Liver (tissue), 10 donors: Measurements from ENCODE around the gene SPINT3. TPM values are rescaled to one million over a fixed set of nuclear protein-coding genes. Genes with fewer than 3 reads are reported as not detected.

ENCODE experiments used
- DNase-seq: peaks from one replicate; pipeline ENCODE4 v3.0.0-alpha.2; 2017; ENCODE audit warnings: low spot score
- H3K27ac ChIP-seq, 2 donors: one replicate each; pipeline ENCODE4 v1.7.0; 2013; ENCODE audit warnings: inconsistent platforms in 2 of 2, low read length in 2 of 2, control low read depth in 1 of 2, low read depth in 1 of 2, mild to moderate bottlenecking in 1 of 2
- H3K27me3 ChIP-seq, 4 donors: one replicate each; pipeline versions ENCODE4 v1.6.1 to v1.7.0; 2013; ENCODE audit warnings: low read length in 3 of 4, inconsistent platforms in 1 of 4, mild to moderate bottlenecking in 1 of 4, moderate library complexity in 1 of 4; ENCODE audit not compliant: control insufficient read depth in 4 of 4, insufficient read depth in 4 of 4
- H3K36me3 ChIP-seq, 4 donors: one replicate each; pipeline versions ENCODE4 v1.6.1 to v1.7.0; 2013; ENCODE audit warnings: low read length in 3 of 4, mild to moderate bottlenecking in 3 of 4, low read depth in 1 of 4, moderate library complexity in 1 of 4; ENCODE audit not compliant: control insufficient read depth in 4 of 4, insufficient read depth in 3 of 4
- H3K4me1 ChIP-seq, 4 donors: one replicate each; pipeline versions ENCODE4 v1.6.1 to v1.7.0; 2013; ENCODE audit warnings: low read length in 3 of 4, mild to moderate bottlenecking in 3 of 4, moderate library complexity in 1 of 4; ENCODE audit not compliant: control insufficient read depth in 4 of 4, insufficient read depth in 4 of 4
- H3K4me3 ChIP-seq, 3 donors: one replicate each; pipeline versions ENCODE4 v1.6.1 to v1.7.0; 2013; ENCODE audit warnings: low read length in 3 of 3, control low read depth in 1 of 3, low read depth in 1 of 3, mild to moderate bottlenecking in 1 of 3
- H3K9ac ChIP-seq, 2 donors: one replicate each; pipeline ENCODE4 v1.7.0; 2013; ENCODE audit warnings: low read length in 2 of 2, mild to moderate bottlenecking in 2 of 2, moderate library complexity in 2 of 2, control low read depth in 1 of 2, low read depth in 1 of 2
- H3K9me3 ChIP-seq, 4 donors: one replicate each; pipeline versions ENCODE4 v1.6.1 to v1.7.0; 2013; ENCODE audit warnings: low read length in 3 of 4; ENCODE audit not compliant: control insufficient read depth in 4 of 4
- EGR1 ChIP-seq, 2 donors: IDR thresholded peaks; 2 replicates each; pipeline ENCODE4 v1.6.1; 2016 to 2018; ENCODE audit warnings: antibody characterized with exemption in 2 of 2, low read depth in 2 of 2
- FOXA1 ChIP-seq: IDR thresholded peaks from 2 replicates; pipeline ENCODE4 v1.6.1; 2016; ENCODE audit warnings: antibody characterized with exemption
- FOXA2 ChIP-seq: IDR thresholded peaks from 2 replicates; pipeline ENCODE4 v1.6.1; 2016; ENCODE audit warnings: antibody characterized with exemption
- HNF4A ChIP-seq, 2 donors: conservative IDR thresholded peaks; 2 replicates each; pipeline ENCODE4 v1.6.1; 2016; ENCODE audit warnings: antibody characterized with exemption in 2 of 2, mild to moderate bottlenecking in 2 of 2
- HNF4G ChIP-seq: IDR thresholded peaks from 2 replicates; pipeline ENCODE4 v1.6.1; 2016; ENCODE audit warnings: antibody characterized with exemption
- JUND ChIP-seq, 2 donors: IDR thresholded peaks; 2 replicates each; pipeline ENCODE4 v1.6.1; 2016; ENCODE audit warnings: antibody characterized with exemption in 2 of 2
- NR2F2 ChIP-seq: IDR thresholded peaks from 2 replicates; pipeline ENCODE4 v1.6.1; 2016; ENCODE audit warnings: antibody characterized with exemption
- RAD21 ChIP-seq, 2 donors: IDR thresholded peaks; 2 replicates each; pipeline ENCODE4 v1.6.1; 2016; ENCODE audit warnings: antibody characterized with exemption in 2 of 2, mild to moderate bottlenecking in 2 of 2
- RXRA ChIP-seq, 2 donors: IDR thresholded peaks; 2 replicates each; pipeline ENCODE4 v1.6.1; 2017 to 2018; ENCODE audit warnings: antibody characterized with exemption in 2 of 2, mild to moderate bottlenecking in 1 of 2
- SP1 ChIP-seq: IDR thresholded peaks from 2 replicates; pipeline ENCODE4 v1.6.1; 2018; ENCODE audit warnings: antibody characterized with exemption, mild to moderate bottlenecking
- TAF1 ChIP-seq: conservative IDR thresholded peaks from 2 replicates; pipeline ENCODE4 v1.6.1; 2016; ENCODE audit warnings: antibody characterized with exemption, mild to moderate bottlenecking
- YY1 ChIP-seq: IDR thresholded peaks from 2 replicates; pipeline ENCODE4 v1.6.1; 2016; ENCODE audit warnings: antibody characterized with exemption, mild to moderate bottlenecking
- ZBTB33 ChIP-seq: IDR thresholded peaks from 2 replicates; pipeline ENCODE4 v1.6.1; 2016; ENCODE audit warnings: antibody characterized with exemption
- WGBS: extraction: QIAGEN DNeasy Blood & Tissue Kit; methylation state at CpG from one replicate; pipeline ENCODE4 v1.1.7; 2013; 5-methylcytosine and 5-hydroxymethylcytosine counted together
- polyA plus RNA-seq, 2 donors: library from polyadenylated mRNA; stranded (reverse) in 1 of 2; unstranded in 1 of 2; fragments of 200-250 nt in 1 of 2; fragments of >200 nt in 1 of 2; fragmentation: Nextera tagmentation in 1 of 2; extraction: Ambion mirVana in 1 of 2; gene quantifications; one replicate each; pipeline versions ENCODE4 v1.2.1 to v1.2.3, GENCODE V29; 2013 to 2015
- small RNA-seq: library from RNA; depleted of rRNA; stranded (forward); fragments of <200 nt; gene quantifications from one replicate; pipeline ENCODE3, GENCODE V24; 2014
- total RNA-seq, 2 donors: library from RNA; depleted of rRNA; stranded (reverse); fragments of >200 nt; gene quantifications; one replicate each; pipeline ENCODE4 v1.2.3, GENCODE V29; 2014
- TF ChIP-seq, protein P1 (sequence below): IDR thresholded peaks from 2 replicates; pipeline ENCODE4 v1.6.1; 2016; ENCODE audit warnings: antibody characterized with exemption
- TF ChIP-seq, protein P2 (sequence below): IDR thresholded peaks from 2 replicates; pipeline ENCODE4 v1.6.1; 2016; ENCODE audit warnings: antibody characterized with exemption, mild to moderate bottlenecking
- TF ChIP-seq, protein P3 (sequence below): fragments of 150-350 bp; IDR thresholded peaks from 2 replicates; pipeline ENCODE4 v1.5.1; 2017; ENCODE audit warnings: improper control_type of control experiment, low read depth, low read length; ENCODE audit not compliant: missing input control
- donor health status: healthy.
- donor health status: healthy.
- donor health status: healthy.
- donor health status: healthy.
- donor health status: healthy.

SPINT3 gene
- total and polyA plus RNA-seq, 4 donors, result not detected

DNA sequence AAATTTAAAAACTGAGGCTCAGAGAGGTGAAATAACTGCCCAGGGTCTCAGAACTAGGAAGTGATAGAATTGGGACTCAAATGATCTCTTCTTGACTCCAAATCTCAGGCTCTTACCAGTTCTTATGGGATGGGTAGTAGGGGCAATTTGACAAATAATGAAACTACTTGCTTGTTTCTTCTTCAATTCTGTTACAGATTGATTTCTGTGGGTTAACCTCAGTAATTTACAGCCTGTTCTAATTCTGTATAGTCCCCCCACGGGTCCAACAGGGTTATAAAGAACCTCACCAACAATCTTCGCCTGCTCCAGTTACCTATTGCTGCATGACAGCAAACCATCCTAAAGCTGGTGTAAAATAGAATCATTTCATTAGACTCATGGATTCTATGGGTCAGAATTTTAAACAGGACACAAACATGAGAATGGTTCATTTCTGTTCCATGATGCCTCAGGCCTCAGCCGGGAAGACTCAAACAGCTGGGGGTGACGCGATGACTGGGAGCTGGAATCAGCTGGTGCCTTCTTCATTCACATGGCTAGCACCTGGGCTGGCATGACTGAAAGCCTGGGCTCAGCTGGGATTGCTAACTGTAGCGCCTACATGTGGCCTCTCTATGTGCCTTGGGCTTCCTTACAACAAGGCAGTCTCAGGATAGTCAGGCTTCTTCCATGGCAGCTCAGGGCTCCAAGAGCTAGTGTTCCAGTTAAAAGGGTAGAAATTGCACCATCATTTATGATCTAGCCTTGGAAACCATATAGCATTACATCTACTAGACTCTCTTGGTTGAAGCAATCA is 52.5 kb downstream of the SPINT3 start:
- Histone ChIP-seq H3K36me3 (no peaks in the 10 kb centered on the region), H3K4me1 (no peaks in the 10 kb centered on the region), H3K4me3 (no peak overlapping the region), H3K27me3 (peaks cover 0 to 3% (median 2%) of the 10 kb centered on the region in 4 donors), H3K27ac (no peak overlapping the region), H3K9me3 (no peaks in the 10 kb centered on the region), H3K9ac (no peak overlapping the region)
- 83% methylated on average over 6 of the region's 6 CpGs for WGBS
- no peak for DNase-seq
- no peak for TF ChIP-seq FOXA2
- TF ChIP-seq TAF1, result no peak
- no peak for TF ChIP-seq RAD21 (IDR thresholded peaks at IDR 0.05)
- TF ChIP-seq JUND (IDR thresholded peaks at IDR 0.05), result no peak
- TF ChIP-seq, protein P1, sequence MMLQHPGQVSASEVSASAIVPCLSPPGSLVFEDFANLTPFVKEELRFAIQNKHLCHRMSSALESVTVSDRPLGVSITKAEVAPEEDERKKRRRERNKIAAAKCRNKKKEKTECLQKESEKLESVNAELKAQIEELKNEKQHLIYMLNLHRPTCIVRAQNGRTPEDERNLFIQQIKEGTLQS, result no peak
- TF ChIP-seq HNF4G, result no peak
- TF ChIP-seq SP1, result no peak
- no peak for TF ChIP-seq ZBTB33
- TF ChIP-seq YY1, result no peak
- TF ChIP-seq HNF4A (conservative IDR thresholded peaks at IDR 0.05), result no peak
- no peak for TF ChIP-seq RXRA (IDR thresholded peaks at IDR 0.05)
- no peak for TF ChIP-seq NR2F2
- TF ChIP-seq, protein P2, sequence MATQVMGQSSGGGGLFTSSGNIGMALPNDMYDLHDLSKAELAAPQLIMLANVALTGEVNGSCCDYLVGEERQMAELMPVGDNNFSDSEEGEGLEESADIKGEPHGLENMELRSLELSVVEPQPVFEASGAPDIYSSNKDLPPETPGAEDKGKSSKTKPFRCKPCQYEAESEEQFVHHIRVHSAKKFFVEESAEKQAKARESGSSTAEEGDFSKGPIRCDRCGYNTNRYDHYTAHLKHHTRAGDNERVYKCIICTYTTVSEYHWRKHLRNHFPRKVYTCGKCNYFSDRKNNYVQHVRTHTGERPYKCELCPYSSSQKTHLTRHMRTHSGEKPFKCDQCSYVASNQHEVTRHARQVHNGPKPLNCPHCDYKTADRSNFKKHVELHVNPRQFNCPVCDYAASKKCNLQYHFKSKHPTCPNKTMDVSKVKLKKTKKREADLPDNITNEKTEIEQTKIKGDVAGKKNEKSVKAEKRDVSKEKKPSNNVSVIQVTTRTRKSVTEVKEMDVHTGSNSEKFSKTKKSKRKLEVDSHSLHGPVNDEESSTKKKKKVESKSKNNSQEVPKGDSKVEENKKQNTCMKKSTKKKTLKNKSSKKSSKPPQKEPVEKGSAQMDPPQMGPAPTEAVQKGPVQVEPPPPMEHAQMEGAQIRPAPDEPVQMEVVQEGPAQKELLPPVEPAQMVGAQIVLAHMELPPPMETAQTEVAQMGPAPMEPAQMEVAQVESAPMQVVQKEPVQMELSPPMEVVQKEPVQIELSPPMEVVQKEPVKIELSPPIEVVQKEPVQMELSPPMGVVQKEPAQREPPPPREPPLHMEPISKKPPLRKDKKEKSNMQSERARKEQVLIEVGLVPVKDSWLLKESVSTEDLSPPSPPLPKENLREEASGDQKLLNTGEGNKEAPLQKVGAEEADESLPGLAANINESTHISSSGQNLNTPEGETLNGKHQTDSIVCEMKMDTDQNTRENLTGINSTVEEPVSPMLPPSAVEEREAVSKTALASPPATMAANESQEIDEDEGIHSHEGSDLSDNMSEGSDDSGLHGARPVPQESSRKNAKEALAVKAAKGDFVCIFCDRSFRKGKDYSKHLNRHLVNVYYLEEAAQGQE, result no peak
- TF ChIP-seq EGR1 (IDR thresholded peaks at IDR 0.05; ENCODE audit: low read depth in 2 of 2), result no peak
- TF ChIP-seq FOXA1, result no peak
- TF ChIP-seq, protein P3, sequence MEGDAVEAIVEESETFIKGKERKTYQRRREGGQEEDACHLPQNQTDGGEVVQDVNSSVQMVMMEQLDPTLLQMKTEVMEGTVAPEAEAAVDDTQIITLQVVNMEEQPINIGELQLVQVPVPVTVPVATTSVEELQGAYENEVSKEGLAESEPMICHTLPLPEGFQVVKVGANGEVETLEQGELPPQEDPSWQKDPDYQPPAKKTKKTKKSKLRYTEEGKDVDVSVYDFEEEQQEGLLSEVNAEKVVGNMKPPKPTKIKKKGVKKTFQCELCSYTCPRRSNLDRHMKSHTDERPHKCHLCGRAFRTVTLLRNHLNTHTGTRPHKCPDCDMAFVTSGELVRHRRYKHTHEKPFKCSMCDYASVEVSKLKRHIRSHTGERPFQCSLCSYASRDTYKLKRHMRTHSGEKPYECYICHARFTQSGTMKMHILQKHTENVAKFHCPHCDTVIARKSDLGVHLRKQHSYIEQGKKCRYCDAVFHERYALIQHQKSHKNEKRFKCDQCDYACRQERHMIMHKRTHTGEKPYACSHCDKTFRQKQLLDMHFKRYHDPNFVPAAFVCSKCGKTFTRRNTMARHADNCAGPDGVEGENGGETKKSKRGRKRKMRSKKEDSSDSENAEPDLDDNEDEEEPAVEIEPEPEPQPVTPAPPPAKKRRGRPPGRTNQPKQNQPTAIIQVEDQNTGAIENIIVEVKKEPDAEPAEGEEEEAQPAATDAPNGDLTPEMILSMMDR, result no peak

Small RNA genes lying within 50 kb of the gene (small RNA-seq; reads per million reads assigned to genes)
- gene AL031663.1 (not detected), gene HSPD1P21 (not detected), gene RNA5SP485 (not detected)

Other genes starting within 250 kb of the SPINT3 start
- gene RBPJL, start 208.8 kb downstream of the SPINT3 start, total RNA-seq, result not detected
- not detected for gene RBPJL, start 208.8 kb downstream of the SPINT3 start, polyA plus RNA-seq
- not detected for gene MATN4, start 207.3 kb downstream of the SPINT3 start, total RNA-seq
- gene MATN4, start 207.3 kb downstream of the SPINT3 start, polyA plus RNA-seq, result under 1 TPM in 1 of 2 donors, not detected in 1; 0.05 TPM
- 100 to 1,000 TPM in 1 of 2 donors, 10 to 100 TPM in 1; 54.4 to 147 TPM for gene SDC4, start 167.2 kb downstream of the SPINT3 start, total RNA-seq
- 10 to 100 TPM; 80.6 to 86.5 TPM for gene SDC4, start 167.2 kb downstream of the SPINT3 start, polyA plus RNA-seq
- gene SYS1, start 152.5 kb downstream of the SPINT3 start, total RNA-seq, result 10 to 100 TPM; 15.0 to 29.0 TPM
- 10 to 100 TPM; 27.2 to 37.8 TPM for gene SYS1, start 152.5 kb downstream of the SPINT3 start, polyA plus RNA-seq
- gene TP53TG5, start 137.3 kb downstream of the SPINT3 start, total RNA-seq, result not detected
- gene TP53TG5, start 137.3 kb downstream of the SPINT3 start, polyA plus RNA-seq, result not detected
- 1 to 10 TPM; 2.1 to 3.2 TPM for gene DBNDD2, start 107.3 kb downstream of the SPINT3 start, total RNA-seq
- 1 to 10 TPM; 2.2 to 4.6 TPM for gene DBNDD2, start 107.3 kb downstream of the SPINT3 start, polyA plus RNA-seq
- gene PIGT, start 99.5 kb downstream of the SPINT3 start, total RNA-seq, result 10 to 100 TPM; 14.4 to 20.7 TPM
- 10 to 100 TPM; 47.6 to 64.5 TPM for gene PIGT, start 99.5 kb downstream of the SPINT3 start, polyA plus RNA-seq
- gene WFDC2, start 45.9 kb downstream of the SPINT3 start, total RNA-seq, result not detected
- gene WFDC2, start 45.9 kb downstream of the SPINT3 start, polyA plus RNA-seq, result 1 to 10 TPM; 1.3 to 1.8 TPM
- gene WFDC6, start 23.9 kb upstream of the SPINT3 start, total RNA-seq, result not detected
- gene WFDC6, start 23.9 kb upstream of the SPINT3 start, polyA plus RNA-seq, result not detected
- gene EPPIN, start 31.8 kb upstream of the SPINT3 start, total RNA-seq, result not detected
- not detected for gene EPPIN, start 31.8 kb upstream of the SPINT3 start, polyA plus RNA-seq
- gene WFDC8, start 63.7 kb upstream of the SPINT3 start, total RNA-seq, result not detected
- gene WFDC8, start 63.7 kb upstream of the SPINT3 start, polyA plus RNA-seq, result not detected
- not detected for gene WFDC10A, start 114.1 kb upstream of the SPINT3 start, total RNA-seq
- gene WFDC10A, start 114.1 kb upstream of the SPINT3 start, polyA plus RNA-seq, result not detected
- gene WFDC9, start 115.7 kb upstream of the SPINT3 start, total RNA-seq, result not detected
- not detected for gene WFDC9, start 115.7 kb upstream of the SPINT3 start, polyA plus RNA-seq
- not detected for gene WFDC11, start 154.6 kb upstream of the SPINT3 start, total RNA-seq
- not detected for gene WFDC11, start 154.6 kb upstream of the SPINT3 start, polyA plus RNA-seq
- not detected for gene WFDC13, start 186.4 kb upstream of the SPINT3 start, total RNA-seq
- not detected for gene WFDC13, start 186.4 kb upstream of the SPINT3 start, polyA plus RNA-seq
- not detected for gene WFDC10B, start 189.4 kb upstream of the SPINT3 start, total RNA-seq
- not detected for gene WFDC10B, start 189.4 kb upstream of the SPINT3 start, polyA plus RNA-seq
- not detected for gene SPINT4, start 206.7 kb upstream of the SPINT3 start, total RNA-seq
- not detected for gene SPINT4, start 206.7 kb upstream of the SPINT3 start, polyA plus RNA-seq